22Rv1 (cell line): ENCODE results near the gene GDF7.

ENCODE experiments used
- CTCF ChIP-seq: fragments of 450-650 bp; IDR thresholded peaks from 2 replicates; pipeline ENCODE4 v1.5.1; 2017; ENCODE audit warnings: mild to moderate bottlenecking
- ZFX ChIP-seq: fragments of 450-650 bp; IDR thresholded peaks from 2 replicates; pipeline ENCODE4 v1.6.1; 2017; ENCODE audit warnings: antibody characterized with exemption, borderline replicate concordance

- TF ChIP-seq CTCF: no peak
- no peak for TF ChIP-seq ZFX
These were observed 49.0 kb upstream of the GDF7 start for GRCh38 chr2:20617892-20618467.
